Transverse colon (tissue), 4 donors: ENCODE measurements around the gene RPS24. TPM values are rescaled to one million over a fixed set of nuclear protein-coding genes. Genes with fewer than 3 reads are reported as not detected.
"Not testable (repeated sequence)": the region's sequence is repeated elsewhere in the genome, so short reads cannot be mapped to it uniquely, and the experiment has no call there.

Experiments
- DNase-seq: peaks from one replicate; pipeline ENCODE4 v3.0.0-alpha.2; 2019
- H3K27ac ChIP-seq, 4 donors: fragments of 200-600 bp; sonication (generic); 2 replicates each; pipeline ENCODE4 v1.5.1; 2016 to 2018; ENCODE audit warnings: inconsistent platforms in 4 of 4
- H3K27me3 ChIP-seq: fragments of 200-600 bp; sonication (generic); 2 replicates; pipeline ENCODE4 v1.5.1; 2017; ENCODE audit warnings: inconsistent platforms
- H3K36me3 ChIP-seq, 4 donors: fragments of 200-600 bp; sonication (generic); 2 replicates each; pipeline ENCODE4 v1.5.1; 2017 to 2019; ENCODE audit warnings: inconsistent platforms in 4 of 4
- H3K4me1 ChIP-seq, 4 donors: fragments of 200-600 bp; sonication (generic); 2 replicates each; pipeline ENCODE4 v1.5.1; 2017 to 2020; ENCODE audit warnings: inconsistent platforms in 4 of 4
- H3K4me3 ChIP-seq, 4 donors: fragments of 200-600 bp; sonication (generic); 1 replicate in 1 of 4; 2 replicates in 3 of 4; pipeline versions ENCODE4 v1.5.1 to v1.6.1; 2017 to 2019; ENCODE audit warnings: inconsistent platforms in 4 of 4
- H3K9me3 ChIP-seq, 2 donors: fragments of 200-600 bp; sonication (generic); 2 replicates each; pipeline ENCODE4 v1.5.1; 2017 to 2019; ENCODE audit warnings: inconsistent platforms in 2 of 2
- CTCF ChIP-seq, 5 experiments: fragments of 200-600 bp in 3 of 5; fragments of 450-650 bp in 2 of 5; sonication (generic) in 3 of 5; IDR thresholded peaks; 1 replicate in 2 of 5; 2 replicates in 3 of 5; pipeline ENCODE4 v1.5.1; 2016 to 2017; ENCODE audit warnings: antibody characterized with exemption in 5 of 5, inconsistent platforms in 3 of 5, mild to moderate bottlenecking in 2 of 5, moderate library complexity in 1 of 5
- EP300 ChIP-seq: sonication (generic); formaldehyde crosslinking; IDR thresholded peaks from one replicate; pipeline ENCODE4 v1.6.1; 2017; ENCODE audit warnings: antibody characterized with exemption, low read depth
- POLR2A ChIP-seq: fragments of 450-650 bp; IDR thresholded peaks from one replicate; pipeline ENCODE4 v1.6.1; 2016; ENCODE audit warnings: antibody characterized with exemption, mild to moderate bottlenecking, moderate library complexity
- POLR2AphosphoS5 ChIP-seq, 3 donors: sonication (generic); formaldehyde crosslinking; IDR thresholded peaks; one replicate each; pipeline ENCODE4 v1.6.1; 2016; ENCODE audit warnings: antibody characterized with exemption in 3 of 3
- WGBS, 2 donors: methylation state at CpG; one replicate each; pipeline ENCODE4 v1.1.5; 2018; ENCODE audit warnings: low coverage in 1 of 2; 5-methylcytosine and 5-hydroxymethylcytosine counted together
- in situ Hi-C, 4 donors: fragments of 200-750 bp; cut with MboI; loops; one replicate each; pipeline versions ENCODE4 v1.15.0 to v1.15.1; 2017; ENCODE audit warnings: low sequenced_read_pairs in 3 of 4, low pct_ligation_motif_present in 1 of 4, low pct_unique_long_range_greater_than_20kb in 1 of 4
- intact Hi-C: fragments of 100-400 bp; cut with DNase I; formaldehyde crosslinking; loops from one replicate; pipeline ENCODE4 v1.15.1; 2023; ENCODE audit warnings: low total_unique reads
- total RNA-seq, 4 donors: library from RNA; depleted of rRNA; stranded (reverse); fragments of >200 nt; gene quantifications; one replicate each; pipeline ENCODE4 v1.1.0, GENCODE V29; 2016

The RPS24 gene
- total RNA-seq, 4 donors from 2014 or later: 562 to 2,370 (median 1,752) TPM

- peaks cover 0 to 5% (median 2%) of the 10 kb centered on the region in 4 donors for H3K4me1 ChIP-seq
- H3K4me3 ChIP-seq: no peak overlapping the region
- no peaks in the 10 kb centered on the region for H3K9me3 ChIP-seq
- no peaks in the 10 kb centered on the region for H3K27me3 ChIP-seq
- intact Hi-C loops (no loop called here), in situ Hi-C loops (loop anchor here in 1 of 4 donors (25.0 kb wide), 1 partner anchor 595 kb away; no protein-coding TSS in a partner anchor)
- no peak overlapping the region for H3K27ac ChIP-seq
- 83% methylated on average over 11 of the region's 11 CpGs; no CpG with 5 or more reads in 1 of the 2 donors for WGBS, 2 donors
- TF ChIP-seq CTCF (IDR thresholded peaks at IDR 0.05) (no peak), POLR2AphosphoS5 (IDR thresholded peaks at IDR 0.05) (no peak), POLR2A (no peak), EP300 (no peak)
- H3K36me3 ChIP-seq: no peaks in the 10 kb centered on the region
- no peak for DNase-seq
Observed at GRCh38 chr10:78066728-78067430, 33.2 kb downstream of the RPS24 start.

GRCh38 chr10:78069151-78069550 is 35.5 kb downstream of the RPS24 start:
- in situ Hi-C loops: loop anchor here in 1 of 4 donors (25.0 kb wide), 1 partner anchor 593 kb away; no protein-coding TSS in a partner anchor
- DNase-seq: no peak
- H3K4me1 ChIP-seq: peaks cover 0 to 5% (median 2%) of the 10 kb centered on the region in 4 donors
- H3K4me3 ChIP-seq: no peak overlapping the region
- 87% methylated on average over 6 of the region's 6 CpGs; no CpG with 5 or more reads in 1 of the 2 donors for WGBS, 2 donors
- H3K27me3 ChIP-seq: no peaks in the 10 kb centered on the region
- intact Hi-C loops: no loop called here
- H3K9me3 ChIP-seq: no peaks in the 10 kb centered on the region
- H3K27ac ChIP-seq: no peak overlapping the region
- no peak for TF ChIP-seq POLR2A
- no peaks in the 10 kb centered on the region for H3K36me3 ChIP-seq

- 90 to 100% methylated on average over 3 to 12 of the region's 12 CpGs for WGBS, 2 donors
- DNase-seq, H3K27me3 ChIP-seq, intact Hi-C loops, H3K4me3 ChIP-seq, H3K4me1 ChIP-seq, H3K36me3 ChIP-seq, H3K9me3 ChIP-seq, H3K27ac ChIP-seq: not testable (repeated sequence)
- in situ Hi-C loops: loop anchor here in 1 of 4 donors (25.0 kb wide), 1 partner anchor 592 kb away; no protein-coding TSS in a partner anchor
Observed at GRCh38 chr10:78070064-78070463, 36.4 kb downstream of the RPS24 start.

- in situ Hi-C loops: loop anchor here in 1 of 4 donors (25.0 kb wide), 1 partner anchor 592 kb away; no protein-coding TSS in a partner anchor
Observed at GRCh38 chr10:78070726-78071125, 37.1 kb downstream of the RPS24 start.

GRCh38 chr10:78071140-78071856 is 37.6 kb downstream of the RPS24 start:
- intact Hi-C loops (no loop called here), in situ Hi-C loops (loop anchor here in 1 of 4 donors (25.0 kb wide), 1 partner anchor 591 kb away; no protein-coding TSS in a partner anchor)
- no peak overlapping the region for H3K4me3 ChIP-seq
- no peaks in the 10 kb centered on the region for H3K36me3 ChIP-seq
- no peak overlapping the region for H3K27ac ChIP-seq
- H3K4me1 ChIP-seq: no peaks in the 10 kb centered on the region
- TF ChIP-seq POLR2AphosphoS5 (IDR thresholded peaks at IDR 0.05): no peak
- TF ChIP-seq EP300: no peak
- no peak for TF ChIP-seq POLR2A
- TF ChIP-seq CTCF (IDR thresholded peaks at IDR 0.05): no peak
- WGBS, 2 donors: 84% methylated on average over 4 of the region's 4 CpGs; no CpG with 5 or more reads in 1 of the 2 donors
- H3K9me3 ChIP-seq: no peaks in the 10 kb centered on the region
- no peak for DNase-seq
- no peaks in the 10 kb centered on the region for H3K27me3 ChIP-seq

More at GRCh38 chr10:78070726-78071125, 37.1 kb downstream of the RPS24 start:
- 89 to 100% methylated on average over 1 to 5 of the region's 5 CpGs for WGBS, 2 donors
- no peak overlapping the region for H3K27ac ChIP-seq
- no peaks in the 10 kb centered on the region for H3K36me3 ChIP-seq
- no peak for TF ChIP-seq POLR2A
- no peak for TF ChIP-seq POLR2AphosphoS5 (IDR thresholded peaks at IDR 0.05)
- H3K4me3 ChIP-seq: no peak overlapping the region
- no peaks in the 10 kb centered on the region for H3K9me3 ChIP-seq
- DNase-seq: no peak
- intact Hi-C loops: no loop called here
- no peaks in the 10 kb centered on the region for H3K27me3 ChIP-seq
- peaks cover 0 to 1% (median under 1%) of the 10 kb centered on the region in 4 donors for H3K4me1 ChIP-seq
